ENCODE data around the gene CMBL. TPM values are rescaled to one million over a fixed set of nuclear protein-coding genes. Genes with fewer than 3 reads are reported as not detected.
"Not testable (repeated sequence)": the region's sequence is repeated elsewhere in the genome, so short reads cannot be mapped to it uniquely, and the experiment has no call there.

The CMBL gene
- total RNA-seq, 1 donor from 2014 or later: 116 TPM

GRCh38 chr5:10286862-10287227, 20.9 kb downstream of the CMBL start:
- ATAC-seq: no peak
- DNase-seq (ENCODE audit: low spot score): no peak

GRCh38 chr5:10286162-10286861, 21.4 kb downstream of the CMBL start:
- ATAC-seq: no peak
- no peak for DNase-seq (ENCODE audit: low spot score)

- ATAC-seq; DNase-seq (ENCODE audit: low spot score): not testable (repeated sequence)
These were observed 22.3 kb downstream of the CMBL start for GRCh38 chr5:10285362-10285761.

- DNase-seq (ENCODE audit: low spot score) (peak; percentile 78), ATAC-seq (peak; percentile 77)
These were observed 23.6 kb downstream of the CMBL start for GRCh38 chr5:10283927-10284635.

GRCh38 chr5:10279925-10280720, 27.6 kb downstream of the CMBL start:
- DNase-seq (ENCODE audit: low spot score) (no peak), ATAC-seq (no peak)

- DNase-seq (ENCODE audit: low spot score): no peak
- no peak for ATAC-seq
These were observed 28.4 kb downstream of the CMBL start for GRCh38 chr5:10279328-10279727.

- DNase-seq (ENCODE audit: low spot score) (peak; percentile 58), ATAC-seq (peak; percentile 74)
These were observed 28.9 kb downstream of the CMBL start for GRCh38 chr5:10278658-10279279.

GRCh38 chr5:10277773-10278630, 29.7 kb downstream of the CMBL start:
- ATAC-seq (no peak), DNase-seq (ENCODE audit: low spot score) (no peak)

- ATAC-seq (no peak), DNase-seq (ENCODE audit: low spot score) (no peak)
These were observed 31.0 kb downstream of the CMBL start for GRCh38 chr5:10276691-10277090.

- ATAC-seq: peak; percentile 54
- no peak for DNase-seq (ENCODE audit: low spot score)
These were observed 31.7 kb downstream of the CMBL start for GRCh38 chr5:10275991-10276390.

- no peak for ATAC-seq
- DNase-seq (ENCODE audit: low spot score): no peak
These were observed 32.2 kb downstream of the CMBL start for GRCh38 chr5:10275460-10275859.

- ATAC-seq: peak; percentile 50
- DNase-seq (ENCODE audit: low spot score): not testable (repeated sequence)
These were observed 34.9 kb downstream of the CMBL start for GRCh38 chr5:10272875-10273209.

GRCh38 chr5:10272053-10272874, 35.4 kb downstream of the CMBL start:
- ATAC-seq: no peak
- DNase-seq (ENCODE audit: low spot score): no peak

- no peak for ATAC-seq
- no peak for DNase-seq (ENCODE audit: low spot score)
These were observed 39.6 kb downstream of the CMBL start for GRCh38 chr5:10268100-10268499.

- no peak for DNase-seq (ENCODE audit: low spot score)
- ATAC-seq: no peak
These were observed 40.9 kb downstream of the CMBL start for GRCh38 chr5:10266839-10267238.

GRCh38 chr5:10266137-10266536, 41.6 kb downstream of the CMBL start:
- DNase-seq (ENCODE audit: low spot score): no peak

GRCh38 chr5:10265245-10266109, 42.2 kb downstream of the CMBL start:
- ATAC-seq (no peak), DNase-seq (ENCODE audit: low spot score) (no peak)

More at GRCh38 chr5:10266137-10266536, 41.6 kb downstream of the CMBL start:
- no peak for ATAC-seq

GRCh38 chr5:10264604-10265003, 43.1 kb downstream of the CMBL start:
- ATAC-seq (no peak), DNase-seq (ENCODE audit: low spot score) (no peak)

GRCh38 chr5:10262995-10263394, 44.7 kb downstream of the CMBL start:
- DNase-seq (ENCODE audit: low spot score) (peak; percentile 90), ATAC-seq (peak; percentile 93)

Measured in left lobe of liver (tissue), 2 donors.